Hepatocyte (in vitro differentiated cells): ENCODE results near the gene ING5.

Source experiments
- CTCF ChIP-seq: fragments of 200-600 bp; sonication (generic); IDR thresholded peaks from 2 replicates; pipeline ENCODE4 v1.5.1; 2016; ENCODE audit warnings: antibody characterized with exemption, mild to moderate bottlenecking; ENCODE audit not compliant: poor library complexity
- EZH2 ChIP-seq: fragments of 200-600 bp; sonication (generic); IDR thresholded peaks from 2 replicates; pipeline ENCODE4 v1.6.1; 2016; ENCODE audit warnings: antibody characterized with exemption, mild to moderate bottlenecking, borderline replicate concordance

DNA sequence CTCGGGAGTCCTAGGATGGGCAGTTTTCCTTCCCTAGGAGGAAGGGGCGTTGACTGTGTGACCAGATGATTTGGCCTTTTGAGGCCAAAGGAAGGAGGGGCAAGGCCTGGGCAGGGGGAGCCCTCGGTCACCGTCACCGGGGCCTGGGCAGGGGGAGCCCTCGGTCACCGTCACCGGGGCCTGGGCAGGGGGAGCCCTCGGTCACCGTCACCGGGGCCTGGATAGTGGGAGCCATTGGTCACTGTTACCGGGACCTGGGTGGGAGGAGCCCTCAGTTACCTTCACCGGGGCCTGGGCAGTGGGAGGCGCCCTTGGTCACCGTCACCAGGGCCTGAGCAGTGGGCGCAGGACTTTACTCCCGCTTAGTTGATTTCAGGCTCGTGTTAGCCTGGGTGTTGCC, 49.9 kb downstream of the ING5 start:
- TF ChIP-seq CTCF (no peak), EZH2 (no peak)
